Neural cell (in vitro differentiated cells): ENCODE data around the gene MEMO1. TPM values are rescaled to one million over a fixed set of nuclear protein-coding genes. Genes with fewer than 3 reads are reported as not detected.

ENCODE experiments used
- H2AFZ ChIP-seq: fragments of 200-600, 300-800 bp; sonication (generic), shearing (Covaris generic); 2 replicates; pipeline ENCODE4 v1.6.0; 2014; ENCODE audit warnings: low read depth, mild to moderate bottlenecking, antibody characterized with exemption, low read length, moderate library complexity
- H3F3A ChIP-seq: fragments of 200-600 bp; shearing (Covaris generic); 2 replicates; pipeline ENCODE4 v1.6.1; 2016; ENCODE audit warnings: mild to moderate bottlenecking, moderate library complexity, mixed read lengths, antibody characterized with exemption, low read length; ENCODE audit not compliant: insufficient read depth, poor library complexity, severe bottlenecking
- H3K27ac ChIP-seq: fragments of 200-600, 300-800 bp; sonication (generic), shearing (Covaris generic); 2 replicates; pipeline ENCODE4 v1.5.1; 2014; ENCODE audit warnings: mild to moderate bottlenecking, low read length, moderate library complexity
- H3K27me3 ChIP-seq: fragments of 300-800, 200-600 bp; sonication (generic), shearing (Covaris generic); 2 replicates; pipeline ENCODE4 v1.6.0; 2014; ENCODE audit warnings: mild to moderate bottlenecking, low read depth, low read length, moderate library complexity; ENCODE audit not compliant: insufficient read depth
- H3K36me3 ChIP-seq: fragments of 300-800, 200-600 bp; sonication (generic), shearing (Covaris generic); 2 replicates; pipeline ENCODE4 v1.5.1; 2014; ENCODE audit warnings: mild to moderate bottlenecking, antibody characterized with exemption, low read length, moderate library complexity; ENCODE audit not compliant: insufficient read depth
- H3K4me2 ChIP-seq: fragments of 300-800, 200-600 bp; sonication (generic), shearing (Covaris generic); 2 replicates; pipeline ENCODE4 v1.6.0; 2014; ENCODE audit warnings: mild to moderate bottlenecking, low read length
- H3K4me3 ChIP-seq: fragments of 300-800, 200-600 bp; sonication (generic), shearing (Covaris generic); 2 replicates; pipeline ENCODE4 v1.5.1; 2014; ENCODE audit warnings: mild to moderate bottlenecking, low read length, moderate library complexity
- H3K79me2 ChIP-seq: fragments of 200-600 bp; shearing (Covaris generic); replicated peaks from 2 replicates; pipeline ENCODE4 v1.6.0; 2014; ENCODE audit warnings: mild to moderate bottlenecking, low read length, moderate library complexity; ENCODE audit not compliant: insufficient read depth
- H3K9ac ChIP-seq: fragments of 300-800, 200-600 bp; sonication (generic), shearing (Covaris generic); 2 replicates; pipeline ENCODE4 v1.6.1; 2016; ENCODE audit warnings: mild to moderate bottlenecking, low read length, mixed read lengths
- H3K9me2 ChIP-seq: fragments of 200-600 bp; shearing (Covaris generic); 2 replicates; pipeline ENCODE4 v1.6.1; 2016; ENCODE audit warnings: mild to moderate bottlenecking, low read length, mixed read lengths; ENCODE audit not compliant: insufficient read depth
- H3K9me3 ChIP-seq: fragments of 200-600, 300-800 bp; sonication (generic), shearing (Covaris generic); 2 replicates; pipeline ENCODE4 v1.6.1; 2016; ENCODE audit warnings: mild to moderate bottlenecking, mixed run types, low read length, moderate library complexity, mixed read lengths
- H4K20me1 ChIP-seq: fragments of 200-600 bp; shearing (Covaris generic); 2 replicates; pipeline ENCODE4 v1.6.1; 2016; ENCODE audit warnings: mild to moderate bottlenecking, mixed run types; ENCODE audit not compliant: insufficient read depth
- CTCF ChIP-seq: fragments of 450-650 bp; IDR thresholded peaks from 2 replicates; pipeline ENCODE4 v1.5.1; 2014; ENCODE audit warnings: antibody characterized with exemption, mild to moderate bottlenecking, moderate library complexity; ENCODE audit not compliant: poor library complexity, severe bottlenecking
- EP300 ChIP-seq: fragments of 450-650 bp; conservative IDR thresholded peaks from 2 replicates; pipeline ENCODE4 v1.6.1; 2014; ENCODE audit warnings: antibody characterized with exemption, mild to moderate bottlenecking, moderate library complexity; ENCODE audit not compliant: poor library complexity, severe bottlenecking
- EZH2 ChIP-seq: fragments of 200-600, 300-800 bp; shearing (Covaris generic), sonication (generic); IDR thresholded peaks from 2 replicates; pipeline ENCODE4 v1.6.1; 2014; ENCODE audit warnings: antibody characterized with exemption, low read length, borderline replicate concordance, mild to moderate bottlenecking; ENCODE audit not compliant: insufficient read depth, poor library complexity, severe bottlenecking
- MXI1 ChIP-seq: fragments of 450-650 bp; conservative IDR thresholded peaks from 2 replicates; pipeline ENCODE4 v1.6.1; 2014; ENCODE audit warnings: antibody characterized with exemption, mild to moderate bottlenecking; ENCODE audit not compliant: poor library complexity, severe bottlenecking
- POLR2AphosphoS5 ChIP-seq: IDR thresholded peaks from 2 replicates; pipeline ENCODE4 v1.6.1; 2012
- RAD21 ChIP-seq: fragments of 450-650 bp; conservative IDR thresholded peaks from 2 replicates; pipeline ENCODE4 v1.6.1; 2014; ENCODE audit warnings: antibody characterized with exemption, mild to moderate bottlenecking, moderate library complexity
- REST ChIP-seq: IDR thresholded peaks from 2 replicates; pipeline ENCODE4 v1.6.1; 2012; ENCODE audit warnings: borderline replicate concordance
- SMC3 ChIP-seq: fragments of 450-650 bp; conservative IDR thresholded peaks from 2 replicates; pipeline ENCODE4 v1.6.1; 2014; ENCODE audit warnings: antibody characterized with exemption, mild to moderate bottlenecking, moderate library complexity; ENCODE audit not compliant: poor library complexity
- TAF1 ChIP-seq: IDR thresholded peaks from 2 replicates; pipeline ENCODE4 v1.6.1; 2012; ENCODE audit warnings: low read depth
- polyA plus RNA-seq: library from polyadenylated mRNA; depleted of rRNA; stranded (reverse); fragments of >200 nt; gene quantifications from 2 replicates; pipeline ENCODE4 v1.2.3, GENCODE V29; 2014

The MEMO1 gene
- polyA plus RNA-seq, 1 donor from 2014 or later: 124 TPM

GRCh38 chr2:31946838-31947237, 64.0 kb downstream of the MEMO1 start:
- Histone ChIP-seq H3K4me3 (no peak overlapping the region), H3K27me3 (no peaks in the 10 kb centered on the region), H3K36me3 (no peaks in the 10 kb centered on the region), H3K9me3 (no peaks in the 10 kb centered on the region), H3F3A (no peaks in the 10 kb centered on the region), H2AFZ (no peak overlapping the region), H3K9ac (no peak overlapping the region), H3K4me2 (no peak overlapping the region), H4K20me1 (no peaks in the 10 kb centered on the region), H3K9me2 (no peaks in the 10 kb centered on the region), H3K79me2 (peaks cover 36% of the 10 kb centered on the region), H3K27ac (no peak overlapping the region)
- TF ChIP-seq SMC3 (no peak), EP300 (no peak), POLR2AphosphoS5 (no peak), MXI1 (no peak), RAD21 (no peak)

GRCh38 chr2:31945572-31945935, 65.3 kb downstream of the MEMO1 start:
- H3K79me2 ChIP-seq: peaks cover 33% of the 10 kb centered on the region
- no peak overlapping the region for H3K4me2 ChIP-seq
- H3K9ac ChIP-seq: no peak overlapping the region
- H3K27me3 ChIP-seq: no peaks in the 10 kb centered on the region
- H3K4me3 ChIP-seq: no peak overlapping the region
- no peaks in the 10 kb centered on the region for H3K9me3 ChIP-seq
- no peaks in the 10 kb centered on the region for H3K36me3 ChIP-seq
- H3K9me2 ChIP-seq: no peaks in the 10 kb centered on the region
- TF ChIP-seq EP300 (no peak), TAF1 (no peak), REST (no peak), EZH2 (no peak), SMC3 (no peak), MXI1 (no peak), CTCF (no peak), POLR2AphosphoS5 (no peak), RAD21 (no peak)
- H2AFZ ChIP-seq: no peak overlapping the region
- no peak overlapping the region for H3K27ac ChIP-seq
- H4K20me1 ChIP-seq: no peaks in the 10 kb centered on the region
- H3F3A ChIP-seq: no peaks in the 10 kb centered on the region
